Activated CD4-positive, alpha-beta T cell treated with anti-CD3 and anti-CD28 coated beads for 24 hours (primary cell): ENCODE data around the gene AP2A2.

ENCODE experiments used
- DNase-seq, 2 donors: peaks; one replicate each; pipeline ENCODE4 v3.0.0-alpha.2; 2020; ENCODE audit warnings: low read depth in 2 of 2

AP2A2 gene

GRCh38 chr11:1041936-1042608 is 116.4 kb downstream of the AP2A2 start:
- DNase-seq = no peak

GRCh38 chr11:1042626-1043562 is 117.2 kb downstream of the AP2A2 start:
- DNase-seq = no peak

- no peak for DNase-seq
Measured at GRCh38 chr11:1043563-1044096, 118.0 kb downstream of the AP2A2 start.

- no peak for DNase-seq
Measured at GRCh38 chr11:1044160-1044559, 118.5 kb downstream of the AP2A2 start.

- no peak for DNase-seq
Measured at GRCh38 chr11:1047595-1048156, 122.0 kb downstream of the AP2A2 start.

GRCh38 chr11:1048375-1049070 is 122.9 kb downstream of the AP2A2 start:
- DNase-seq = no peak

GRCh38 chr11:1049071-1049405 is 123.4 kb downstream of the AP2A2 start:
- no peak for DNase-seq

GRCh38 chr11:1049431-1049891 is 123.8 kb downstream of the AP2A2 start:
- no peak for DNase-seq

- DNase-seq = no peak
Measured at GRCh38 chr11:1049911-1050580, 124.4 kb downstream of the AP2A2 start.

GRCh38 chr11:1050581-1051355 is 125.1 kb downstream of the AP2A2 start:
- peak; percentile 56 to 65 for DNase-seq

GRCh38 chr11:1051356-1052132 is 125.9 kb downstream of the AP2A2 start:
- no peak for DNase-seq

GRCh38 chr11:1052133-1053011 is 126.7 kb downstream of the AP2A2 start:
- DNase-seq = no peak

- no peak for DNase-seq
Measured at GRCh38 chr11:1053121-1053901, 127.6 kb downstream of the AP2A2 start.

GRCh38 chr11:1054143-1055108 is 128.8 kb downstream of the AP2A2 start:
- no peak for DNase-seq

GRCh38 chr11:1055109-1055703 is 129.5 kb downstream of the AP2A2 start:
- DNase-seq = no peak
